Prostate gland (tissue), 2 donors: ENCODE data around the gene RNF220.

Experiments
- CTCF ChIP-seq, 4 experiments: fragments of 200-600 bp in 2 of 4; fragments of 450-650 bp in 2 of 4; sonication (generic) in 2 of 4; IDR thresholded peaks; 1 replicate in 3 of 4; 2 replicates in 1 of 4; pipeline ENCODE4 v1.5.1; 2016 to 2019; ENCODE audit warnings: antibody characterized with exemption in 4 of 4, mild to moderate bottlenecking in 2 of 4, moderate library complexity in 2 of 4
- POLR2A ChIP-seq: fragments of 450-650 bp; IDR thresholded peaks from one replicate; pipeline ENCODE4 v1.6.1; 2016; ENCODE audit warnings: antibody characterized with exemption, mild to moderate bottlenecking

- TF ChIP-seq CTCF (IDR thresholded peaks at IDR 0.05): no peak
- no peak for TF ChIP-seq POLR2A
These were observed 138.1 kb downstream of the RNF220 start for GRCh38 chr1:44543064-44543744.
